Activated CD4-positive, alpha-beta T cell treated with anti-CD3 and anti-CD28 coated beads, Interleukin-2, amount 10 ng/mL, durations not matched to agents 7 days and 5 days (primary cell): ENCODE measurements around the gene DLK2. TPM values are rescaled to one million over a fixed set of nuclear protein-coding genes. Genes with fewer than 3 reads are reported as not detected.

Experiments used
- CTCF ChIA-PET: fragments of 350-600 bp; sonication (Branson Sonifier 250); formaldehyde crosslinking; loops from one replicate; lab custom pipeline; 2021; ENCODE audit warnings: antibody characterized with exemption; lab: Charles Lee
- POLR2A ChIA-PET: fragments of 350-600 bp; sonication (Branson Sonifier 250); formaldehyde crosslinking; loops from one replicate; lab custom pipeline; 2021; ENCODE audit warnings: antibody characterized with exemption; lab: Charles Lee
- DNase-seq: peaks from one replicate; pipeline ENCODE4 v3.0.0-alpha.2; 2020
- H3K27ac Mint-ChIP-seq: one replicate; pipeline ENCODE4 v1.8.0; 2021; ENCODE audit warnings: mild to moderate bottlenecking, moderate library complexity, mixed read lengths
- H3K27me3 Mint-ChIP-seq: one replicate; pipeline ENCODE4 v1.8.0; 2021; ENCODE audit warnings: mixed read lengths
- H3K36me3 Mint-ChIP-seq: one replicate; pipeline ENCODE4 v1.8.0; 2021; ENCODE audit warnings: low read depth, mixed read lengths
- H3K4me1 Mint-ChIP-seq: one replicate; pipeline ENCODE4 v1.8.0; 2021; ENCODE audit warnings: mixed read lengths
- H3K4me3 Mint-ChIP-seq: one replicate; pipeline ENCODE4 v1.8.0; 2021; ENCODE audit warnings: mild to moderate bottlenecking, moderate library complexity, mixed read lengths
- H3K9me3 Mint-ChIP-seq: one replicate; pipeline ENCODE4 v1.8.0; 2021; ENCODE audit warnings: mixed read lengths
- total RNA-seq, 2 experiments: library from RNA; stranded (reverse); gene quantifications; one replicate each; pipeline ENCODE4 v1.2.3, GENCODE V29; 2021

Gene DLK2
- total RNA-seq, 2 experiments from 2014 or later = not detected

- Mint-ChIP-seq H3K27ac (no peak overlapping the region), H3K27me3 (no peaks in the 10 kb centered on the region), H3K4me1 (no peaks in the 10 kb centered on the region), H3K36me3 (peaks cover 24% of the 10 kb centered on the region), H3K4me3 (no peak overlapping the region), H3K9me3 (no peaks in the 10 kb centered on the region)
- DNase-seq = no peak
- ChIA-PET CTCF (interaction anchor here (0.6 to 1.1 kb wide), 2 partner anchors 13 to 45 kb away, joined by 3 read pairs; no protein-coding TSS in a partner anchor), POLR2A (no interaction called here)
These were observed 7.7 kb downstream of the DLK2 start for GRCh38 chr6:43447604-43448003.

GRCh38 chr6:43445576-43445975 is 9.8 kb downstream of the DLK2 start:
- DNase-seq = no peak
- POLR2A ChIA-PET = no interaction called here
- H3K9me3 Mint-ChIP-seq = no peaks in the 10 kb centered on the region
- H3K4me1 Mint-ChIP-seq = no peaks in the 10 kb centered on the region
- peak overlapping the region; percentile 41 for H3K27ac Mint-ChIP-seq
- CTCF ChIA-PET = interaction anchor here (0.6 to 1.6 kb wide), 2 partner anchors 10 to 41 kb away, joined by 3 to 5 read pairs; partner anchors contain the start of gene DLK2
- H3K27me3 Mint-ChIP-seq = no peaks in the 10 kb centered on the region
- H3K4me3 Mint-ChIP-seq = no peak overlapping the region
- H3K36me3 Mint-ChIP-seq = peaks cover 19% of the 10 kb centered on the region

- H3K9me3 Mint-ChIP-seq = no peaks in the 10 kb centered on the region
- CTCF ChIA-PET = interaction anchor here (1.0 to 2.2 kb wide), 3 partner anchors 8 to 16 kb away, joined by 3 to 15 read pairs (median 5); no protein-coding TSS in a partner anchor
- H3K27me3 Mint-ChIP-seq = no peaks in the 10 kb centered on the region
- DNase-seq = no peak
- no peak overlapping the region for H3K27ac Mint-ChIP-seq
- H3K36me3 Mint-ChIP-seq = peaks cover 19% of the 10 kb centered on the region
- no peak overlapping the region for H3K4me3 Mint-ChIP-seq
- H3K4me1 Mint-ChIP-seq = no peaks in the 10 kb centered on the region
- POLR2A ChIA-PET = no interaction called here
These were observed 10.8 kb downstream of the DLK2 start for GRCh38 chr6:43444582-43444981.

GRCh38 chr6:43444036-43444435 is 11.3 kb downstream of the DLK2 start:
- DNase-seq = no peak
- Mint-ChIP-seq H3K36me3 (peaks cover 19% of the 10 kb centered on the region), H3K27ac (no peak overlapping the region), H3K27me3 (no peaks in the 10 kb centered on the region), H3K4me3 (no peak overlapping the region), H3K4me1 (no peaks in the 10 kb centered on the region), H3K9me3 (no peaks in the 10 kb centered on the region)
- ChIA-PET POLR2A (no interaction called here), CTCF (interaction anchor here (1.0 to 2.2 kb wide), 3 partner anchors 8 to 16 kb away, joined by 3 to 15 read pairs (median 5); no protein-coding TSS in a partner anchor)

- Mint-ChIP-seq H3K9me3 (no peaks in the 10 kb centered on the region), H3K4me1 (no peaks in the 10 kb centered on the region), H3K36me3 (peaks cover 15% of the 10 kb centered on the region), H3K27me3 (no peaks in the 10 kb centered on the region), H3K4me3 (no peak overlapping the region), H3K27ac (peak overlapping the region; percentile 50)
- DNase-seq = no peak
- CTCF ChIA-PET = interaction anchor here (0.9 to 2.2 kb wide), 2 partner anchors 9 to 28 kb away, joined by 3 to 15 read pairs; no protein-coding TSS in a partner anchor
- POLR2A ChIA-PET = no interaction called here
These were observed 12.4 kb downstream of the DLK2 start for GRCh38 chr6:43442935-43443334.

- H3K27me3 Mint-ChIP-seq = no peaks in the 10 kb centered on the region
- peaks cover 7% of the 10 kb centered on the region for H3K36me3 Mint-ChIP-seq
- CTCF ChIA-PET = interaction anchor here (0.9 to 1.3 kb wide), 4 partner anchors 18 to 58 kb away, joined by 3 to 5 read pairs (median 4); no protein-coding TSS in a partner anchor
- H3K4me1 Mint-ChIP-seq = no peaks in the 10 kb centered on the region
- no peak overlapping the region for H3K27ac Mint-ChIP-seq
- no peaks in the 10 kb centered on the region for H3K9me3 Mint-ChIP-seq
- DNase-seq = no peak
- POLR2A ChIA-PET = no interaction called here
- no peak overlapping the region for H3K4me3 Mint-ChIP-seq
These were observed 17.6 kb downstream of the DLK2 start for GRCh38 chr6:43437700-43438099.

GRCh38 chr6:43436577-43437282 is 18.6 kb downstream of the DLK2 start:
- no peak for DNase-seq
- POLR2A ChIA-PET = interaction anchor here (0.5 kb wide), 1 partner anchor 43 kb away, joined by 3 read pairs; no protein-coding TSS in a partner anchor
- Mint-ChIP-seq H3K9me3 (no peaks in the 10 kb centered on the region), H3K27me3 (no peaks in the 10 kb centered on the region), H3K4me3 (no peak overlapping the region), H3K36me3 (peaks cover 11% of the 10 kb centered on the region), H3K27ac (no peak overlapping the region), H3K4me1 (no peaks in the 10 kb centered on the region)
- CTCF ChIA-PET = interaction anchor here (0.9 to 1.3 kb wide), 3 partner anchors 23 to 59 kb away, joined by 3 to 5 read pairs (median 3); no protein-coding TSS in a partner anchor

GRCh38 chr6:43435682-43436437 is 19.5 kb downstream of the DLK2 start:
- no peak overlapping the region for H3K4me3 Mint-ChIP-seq
- H3K27ac Mint-ChIP-seq = no peak overlapping the region
- H3K4me1 Mint-ChIP-seq = no peaks in the 10 kb centered on the region
- ChIA-PET POLR2A (no interaction called here), CTCF (interaction anchor here (0.8 kb wide), 1 partner anchor 13 kb away, joined by 3 read pairs; no protein-coding TSS in a partner anchor)
- no peak for DNase-seq
- no peaks in the 10 kb centered on the region for H3K27me3 Mint-ChIP-seq
- no peaks in the 10 kb centered on the region for H3K9me3 Mint-ChIP-seq
- peaks cover 13% of the 10 kb centered on the region for H3K36me3 Mint-ChIP-seq

- Mint-ChIP-seq H3K27me3 (no peaks in the 10 kb centered on the region), H3K27ac (no peak overlapping the region), H3K4me3 (no peak overlapping the region), H3K36me3 (peaks cover 13% of the 10 kb centered on the region), H3K4me1 (no peaks in the 10 kb centered on the region), H3K9me3 (no peaks in the 10 kb centered on the region)
- CTCF ChIA-PET = interaction anchor here (3.1 kb wide), 1 partner anchor 9 kb away, joined by 15 read pairs; no protein-coding TSS in a partner anchor
- POLR2A ChIA-PET = no interaction called here
- no peak for DNase-seq
These were observed 20.4 kb downstream of the DLK2 start for GRCh38 chr6:43434943-43435342.

GRCh38 chr6:43434001-43434840 is 21.1 kb downstream of the DLK2 start:
- Mint-ChIP-seq H3K36me3 (peaks cover 13% of the 10 kb centered on the region), H3K4me3 (no peak overlapping the region), H3K27ac (no peak overlapping the region), H3K4me1 (peaks cover under 1% of the 10 kb centered on the region), H3K27me3 (no peaks in the 10 kb centered on the region), H3K9me3 (no peaks in the 10 kb centered on the region)
- ChIA-PET POLR2A (no interaction called here), CTCF (interaction anchor here (0.7 to 3.1 kb wide), 3 partner anchors 9 to 73 kb away, joined by 3 to 15 read pairs (median 4); no protein-coding TSS in a partner anchor)
- DNase-seq = no peak

- no peak overlapping the region for H3K4me3 Mint-ChIP-seq
- peaks cover 15% of the 10 kb centered on the region for H3K36me3 Mint-ChIP-seq
- H3K27ac Mint-ChIP-seq = no peak overlapping the region
- POLR2A ChIA-PET = no interaction called here
- H3K9me3 Mint-ChIP-seq = no peaks in the 10 kb centered on the region
- no peak for DNase-seq
- H3K27me3 Mint-ChIP-seq = no peaks in the 10 kb centered on the region
- CTCF ChIA-PET = interaction anchor here (0.9 to 3.1 kb wide), 4 partner anchors 10 to 204 kb away, joined by 3 to 15 read pairs (median 4); partner anchors contain the start of gene DNPH1
- peaks cover 11% of the 10 kb centered on the region for H3K4me1 Mint-ChIP-seq
These were observed 22.2 kb downstream of the DLK2 start for GRCh38 chr6:43433148-43433547.
